HG03095 (cell line): ENCODE results near the gene LPAR1.
A peak's percentile ranks its signal among the peaks of the same experiment; 100 is the strongest.
"Not testable (repeated sequence)": the region's sequence is repeated elsewhere in the genome, so short reads cannot be mapped to it uniquely, and the experiment has no call there.

ENCODE experiments used
- ATAC-seq: cut with Tn5 transposase; IDR thresholded peaks from one replicate; pipeline ENCODE4 v1.9.1; 2021; ENCODE audit warnings: moderate library complexity; ENCODE audit not compliant: unreplicated experiment

The LPAR1 gene

DNA sequence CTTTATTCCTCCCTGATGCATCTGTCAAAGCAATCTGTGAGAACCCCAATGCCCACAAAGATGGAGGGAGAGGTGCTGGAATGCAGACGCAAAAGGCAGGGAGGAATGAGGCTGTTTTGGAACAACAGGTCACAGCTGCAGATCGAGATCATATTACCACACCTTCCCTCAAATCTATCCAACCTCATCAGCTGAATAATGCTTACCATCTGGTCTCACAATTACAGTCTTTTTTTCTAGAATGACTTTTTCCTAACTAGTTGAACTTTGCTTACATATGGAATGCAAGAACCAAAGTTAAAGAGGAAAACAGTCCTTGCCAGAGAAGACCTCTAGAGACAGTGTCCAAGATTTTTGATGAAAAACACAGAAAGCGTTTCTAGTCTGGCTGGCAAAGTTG lies 158.1 kb downstream of the LPAR1 start:
- no peak for ATAC-seq

DNA sequence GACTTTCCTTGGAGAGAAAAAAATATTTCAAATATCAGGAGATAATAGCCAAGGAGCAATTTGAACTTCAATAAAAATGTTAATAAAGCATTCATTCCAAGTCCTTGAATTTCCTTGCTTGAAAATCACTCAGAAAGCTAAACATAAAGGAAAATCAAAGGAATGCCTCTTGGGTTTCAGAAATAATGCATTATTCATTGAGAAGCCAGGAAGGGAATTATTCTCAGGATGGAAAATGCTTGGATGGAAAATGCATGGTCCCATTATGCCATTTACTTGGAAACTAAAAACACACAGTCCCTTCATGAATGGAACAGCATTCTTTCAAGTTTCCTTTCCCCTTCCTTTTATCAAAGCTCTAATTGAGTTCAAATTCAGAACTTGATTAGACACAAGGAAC lies 160.9 kb downstream of the LPAR1 start:
- no peak for ATAC-seq

DNA sequence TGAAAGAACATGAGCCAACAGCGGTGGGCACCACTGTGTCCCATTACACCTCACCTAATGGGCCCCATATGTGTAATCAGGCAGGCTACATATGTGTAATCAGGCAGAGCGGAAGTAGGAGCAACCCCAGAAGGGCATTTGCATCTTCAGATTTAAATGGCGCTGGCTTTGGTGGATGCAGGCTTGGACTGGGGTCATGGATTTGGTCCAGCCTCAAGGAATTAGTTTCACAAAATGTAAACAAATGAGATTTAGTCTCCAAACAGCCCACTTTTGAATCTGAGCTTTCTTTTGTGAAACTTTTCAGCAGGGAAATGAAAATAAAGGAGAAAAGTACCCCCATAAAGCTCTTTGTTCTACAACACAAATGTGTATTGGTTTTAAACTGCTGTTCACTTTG lies 161.3 kb downstream of the LPAR1 start:
- ATAC-seq, result no peak

DNA sequence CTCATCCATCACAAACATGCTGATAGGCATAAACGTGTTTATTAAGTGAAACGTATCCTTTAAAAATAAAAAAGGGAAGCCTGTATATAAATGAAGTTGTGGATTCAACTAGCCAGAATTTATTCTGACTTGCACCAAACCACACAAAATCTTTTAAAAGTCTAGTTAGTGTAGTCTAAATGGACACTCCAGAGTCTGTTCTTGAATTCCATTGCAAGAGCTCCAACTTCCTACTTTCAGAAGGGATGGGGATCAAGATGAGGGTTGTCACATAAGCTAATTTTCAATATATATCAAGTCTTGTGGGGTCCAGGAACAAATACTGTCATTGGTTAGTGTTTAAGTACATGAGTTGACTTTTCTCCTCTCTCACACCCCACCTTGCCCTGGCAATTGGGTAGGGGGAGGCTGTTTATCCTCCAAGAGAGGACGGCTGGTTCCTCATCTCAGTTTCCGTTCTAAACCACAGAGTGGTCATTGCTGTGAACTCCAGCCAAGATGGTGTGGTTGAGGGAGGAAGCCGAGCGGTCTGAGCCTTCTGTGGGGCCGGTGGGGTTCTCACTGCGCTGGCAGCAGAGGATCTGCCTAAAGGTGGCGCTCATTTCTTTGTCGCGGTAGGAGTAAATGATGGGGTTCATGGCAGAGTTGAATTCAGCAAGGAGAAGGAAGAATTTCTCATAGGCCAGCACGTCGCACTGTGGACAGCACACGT lies 163.2 kb downstream of the LPAR1 start:
- ATAC-seq, result peak; percentile 72

DNA sequence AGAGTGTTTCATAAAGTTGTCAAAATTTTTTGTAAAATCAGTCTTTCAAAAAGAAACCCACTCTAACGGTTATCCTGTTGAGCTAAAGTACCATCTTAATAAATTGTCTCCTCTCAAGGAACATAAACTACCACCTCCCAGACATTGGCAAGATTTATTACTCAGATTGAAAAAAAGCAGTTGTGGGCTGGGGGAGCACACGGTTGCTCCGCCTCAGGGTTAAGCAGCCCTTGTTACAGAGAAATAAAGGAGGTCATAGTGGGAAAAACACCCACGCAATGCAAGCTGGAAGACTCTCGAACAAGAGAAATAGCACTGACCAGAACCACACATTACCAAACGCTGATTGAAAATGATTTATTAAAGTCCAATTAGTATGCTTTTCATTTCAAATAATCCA lies 165.3 kb downstream of the LPAR1 start:
- no peak for ATAC-seq

DNA sequence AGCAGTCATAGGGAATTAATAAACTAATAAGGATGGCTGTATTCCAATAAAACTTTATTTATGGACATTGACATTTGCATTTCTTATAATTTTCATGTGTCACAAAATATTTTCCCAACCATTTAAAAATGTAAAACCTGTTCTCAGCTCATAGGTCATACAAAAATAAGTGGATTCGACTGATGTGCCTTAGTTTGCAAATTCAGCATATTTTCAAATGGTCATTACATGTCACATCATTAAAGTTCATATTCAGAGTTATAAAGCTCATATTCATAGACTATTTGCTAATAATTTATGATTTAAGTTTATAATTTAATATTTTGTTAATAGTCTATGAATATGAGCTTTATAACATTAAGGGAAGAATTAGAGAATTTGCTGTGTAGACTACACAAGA lies 166.5 kb downstream of the LPAR1 start:
- ATAC-seq, result no peak

DNA sequence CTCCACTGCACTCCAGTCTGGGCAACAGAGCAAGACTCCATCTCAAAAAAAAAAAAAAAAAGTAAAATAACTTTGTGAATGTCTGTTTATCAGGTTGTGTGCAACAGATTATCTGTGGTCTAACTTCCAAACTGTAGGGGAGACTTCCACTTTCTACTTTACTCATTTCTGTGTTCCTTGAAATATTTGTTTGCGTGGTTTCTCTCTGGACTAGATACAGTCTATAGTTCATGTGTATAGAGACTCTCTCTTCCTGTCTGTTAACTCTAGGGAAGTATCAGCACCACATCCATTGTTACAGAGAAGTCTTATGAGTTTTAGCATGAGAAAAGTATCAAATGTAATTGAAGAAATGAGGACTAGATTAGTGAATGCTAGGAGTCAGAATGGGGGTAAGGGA lies 168.3 kb downstream of the LPAR1 start:
- no peak for ATAC-seq

DNA sequence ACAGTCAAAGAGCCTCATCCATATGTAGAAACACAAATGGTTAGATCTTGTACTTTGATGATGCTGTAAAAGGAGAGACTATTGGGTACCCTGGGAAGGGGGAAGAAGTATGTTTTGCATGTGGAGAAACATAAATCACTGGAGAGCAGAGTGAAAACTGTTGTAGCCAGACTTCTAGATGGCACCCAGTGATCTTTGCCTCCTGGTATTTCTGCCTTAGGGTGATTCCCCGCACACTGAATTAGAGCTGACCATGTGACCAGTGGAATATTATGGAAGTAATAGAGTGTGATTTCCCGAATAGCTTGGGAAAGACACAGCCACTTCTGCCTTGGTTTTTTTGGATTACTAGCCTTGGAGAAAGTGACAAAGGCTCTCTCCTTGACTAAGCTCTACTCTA lies 174.3 kb downstream of the LPAR1 start:
- no peak for ATAC-seq

DNA sequence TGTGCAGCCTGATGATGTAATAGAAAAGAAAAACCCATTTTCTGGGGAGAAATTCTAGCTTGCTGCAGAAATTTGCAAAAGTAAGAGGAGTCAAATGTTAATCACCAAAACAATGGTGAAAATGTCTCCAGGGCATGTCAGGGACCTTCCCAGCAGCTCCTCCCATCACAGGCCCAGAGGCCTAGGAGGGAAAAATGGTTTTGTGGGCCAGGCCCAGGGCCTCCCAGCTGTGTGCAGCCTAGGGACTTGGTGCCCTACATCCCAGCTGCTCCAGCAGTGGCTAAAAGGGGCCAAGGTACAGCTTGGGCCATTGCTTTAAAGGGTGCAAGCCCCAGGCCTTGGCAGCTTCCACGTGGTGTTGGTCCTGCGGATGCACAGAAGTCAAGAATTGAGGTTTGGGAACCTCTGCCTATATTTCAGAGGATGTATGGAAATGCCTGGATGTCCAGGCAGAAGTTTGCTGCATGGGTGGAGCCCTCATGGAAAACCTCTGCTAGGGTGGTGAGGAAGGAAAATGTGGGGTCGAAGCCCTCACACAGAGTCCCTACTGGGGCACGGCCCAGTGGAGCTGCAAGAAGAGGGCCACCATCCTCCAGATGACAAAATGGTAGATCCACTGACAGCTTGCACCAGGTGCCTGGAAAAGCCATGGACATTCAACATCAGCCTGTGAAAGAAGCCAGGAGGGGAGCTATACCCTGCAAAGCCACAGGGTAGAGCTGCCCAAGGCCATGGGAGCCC lies 176.7 kb downstream of the LPAR1 start:
- ATAC-seq, result not testable (repeated sequence)

DNA sequence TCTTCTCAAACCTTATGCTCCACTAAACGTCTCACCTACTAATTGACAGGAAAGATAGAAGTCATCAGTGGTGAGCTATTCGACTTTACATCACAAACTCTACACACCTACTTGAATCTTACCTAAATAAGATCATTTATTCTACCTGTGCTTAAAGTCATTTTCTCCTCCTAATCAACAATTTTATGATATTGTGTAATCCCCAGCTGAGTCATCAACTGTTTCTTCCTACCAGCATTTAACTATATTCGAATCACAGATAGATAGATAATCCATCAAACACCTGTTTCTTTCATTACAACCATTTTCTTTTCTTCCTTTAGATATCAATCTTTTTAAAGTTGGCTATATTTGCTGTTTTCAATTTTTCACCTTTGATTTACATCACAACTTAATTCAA lies 181.5 kb downstream of the LPAR1 start:
- no peak for ATAC-seq

DNA sequence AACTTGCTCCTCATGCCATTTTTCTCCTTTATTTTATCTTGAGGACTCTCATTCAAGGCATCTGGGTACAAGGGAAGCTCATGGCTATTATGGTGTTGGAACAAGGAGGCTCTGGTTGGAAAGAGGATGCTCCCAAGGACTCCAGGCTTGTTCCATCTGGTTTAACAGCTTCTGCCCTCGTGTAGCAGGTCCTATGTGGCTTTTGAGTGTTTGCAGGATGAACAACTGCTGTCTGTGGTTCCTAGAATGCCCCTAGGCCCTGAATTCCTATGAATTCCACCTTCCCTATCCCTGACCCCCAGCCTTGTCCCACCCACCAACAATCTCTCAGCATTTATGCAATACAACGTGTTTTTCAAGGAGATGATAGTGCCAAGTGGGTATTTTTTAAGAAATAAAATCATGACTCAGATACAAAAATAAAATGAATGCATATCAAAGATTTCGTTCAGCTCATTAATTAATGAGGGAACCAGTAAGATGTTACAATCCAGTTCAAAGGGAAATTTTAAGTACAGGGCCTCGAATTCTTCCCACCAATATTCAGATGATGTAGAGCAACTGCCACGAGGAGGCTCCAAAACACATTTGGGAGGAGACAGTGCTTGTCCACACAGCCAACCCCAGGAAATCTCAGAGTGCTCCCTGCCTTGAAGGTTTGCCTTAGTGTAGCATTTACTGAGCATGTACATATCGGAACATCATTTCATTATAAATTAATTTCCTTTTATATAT lies 187.7 kb downstream of the LPAR1 start:
- ATAC-seq, result no peak

DNA sequence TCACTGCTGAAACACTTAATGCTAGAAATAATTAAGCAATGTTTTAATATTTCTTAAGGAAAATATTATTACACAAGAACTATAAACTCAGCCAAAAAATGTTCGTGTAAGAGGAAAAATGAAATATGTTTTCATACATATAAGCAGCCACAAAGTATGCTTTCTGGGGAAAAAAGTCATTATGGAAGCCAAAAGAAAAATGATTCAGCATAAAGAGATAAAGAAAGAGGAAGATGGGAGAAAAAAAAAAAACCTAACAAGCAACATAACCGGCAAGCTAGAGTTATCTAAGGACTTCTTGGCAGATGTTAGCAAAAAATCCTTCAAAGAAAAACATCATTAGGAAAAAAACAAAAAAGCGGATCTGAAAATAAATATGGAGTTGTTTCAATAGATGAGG lies 190.6 kb downstream of the LPAR1 start:
- ATAC-seq, result no peak

DNA sequence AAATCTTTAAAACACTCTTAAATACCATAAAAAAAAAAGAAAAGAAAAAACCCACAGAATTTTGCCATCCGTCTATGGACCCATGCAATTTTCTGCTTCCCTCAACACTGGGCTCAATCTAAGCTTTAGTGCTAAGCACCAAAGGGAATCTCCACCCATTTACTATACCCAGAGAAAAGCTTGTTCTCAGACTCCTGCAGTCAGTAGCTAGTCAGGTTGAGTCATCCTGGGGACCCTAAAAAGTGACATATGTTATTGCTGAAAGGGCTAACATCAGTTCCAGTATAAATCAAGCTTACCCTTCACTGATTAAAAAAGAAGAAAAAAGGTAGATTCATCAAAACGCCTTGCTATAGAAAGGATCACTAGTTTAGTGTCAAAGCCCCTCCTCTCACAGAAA lies 192.1 kb downstream of the LPAR1 start:
- ATAC-seq, result no peak

DNA sequence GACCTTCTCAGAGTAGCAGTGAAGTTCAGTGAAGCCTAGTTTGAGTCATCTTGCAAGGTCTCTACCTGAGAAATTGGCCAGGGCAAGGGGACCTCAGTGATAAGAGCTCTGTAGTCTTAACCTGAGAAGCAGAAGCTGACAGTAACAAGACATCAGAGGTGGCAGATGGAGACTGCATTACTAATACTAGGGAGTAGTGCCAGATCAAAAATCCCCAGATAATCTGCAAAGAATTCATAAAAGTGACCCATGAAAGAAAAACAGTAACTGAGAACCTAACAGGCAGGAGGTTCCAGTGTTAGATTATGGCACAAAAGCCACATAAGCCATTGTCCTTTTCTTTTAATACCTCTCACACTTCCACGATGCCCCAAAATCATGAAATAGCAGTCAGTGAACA lies 194.1 kb downstream of the LPAR1 start:
- no peak for ATAC-seq

DNA sequence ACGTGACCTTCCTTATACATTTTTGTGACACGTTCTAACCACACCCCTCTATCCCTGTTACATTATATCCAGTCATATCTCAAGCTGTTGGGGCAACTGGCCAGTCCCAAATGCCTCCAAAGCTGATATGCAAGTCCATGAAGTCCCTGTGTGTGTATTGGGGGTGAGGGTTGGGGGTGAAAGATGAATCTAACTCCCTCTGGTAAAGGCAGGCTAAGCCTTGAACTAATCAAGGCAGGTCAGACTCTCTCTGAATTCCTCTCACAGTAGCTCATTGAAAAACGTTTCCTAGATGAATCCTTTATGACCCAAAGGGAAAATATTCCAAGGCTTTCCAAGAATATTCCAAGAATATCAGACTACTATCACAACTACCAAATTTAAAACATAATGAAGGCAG lies 195.3 kb downstream of the LPAR1 start:
- no peak for ATAC-seq

DNA sequence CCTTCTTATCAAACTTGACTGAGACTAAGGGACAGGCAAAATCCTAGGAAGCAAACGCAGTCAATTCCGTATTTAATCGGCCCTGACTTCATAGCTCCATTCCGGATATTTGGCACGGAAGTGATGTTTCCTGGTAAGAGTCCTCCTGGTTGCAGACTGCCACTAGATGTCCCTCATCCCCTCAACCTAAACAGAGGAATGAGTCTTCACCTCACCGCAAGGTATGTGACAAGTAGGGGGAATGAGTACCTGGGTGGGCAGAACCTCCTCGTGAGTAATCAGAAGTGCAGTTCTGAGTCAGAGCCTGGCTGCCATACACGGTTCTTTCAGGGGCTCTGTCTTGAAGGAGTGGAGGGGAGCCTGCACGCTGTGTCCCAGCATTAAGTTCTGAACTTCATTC lies 196.1 kb downstream of the LPAR1 start:
- no peak for ATAC-seq

DNA sequence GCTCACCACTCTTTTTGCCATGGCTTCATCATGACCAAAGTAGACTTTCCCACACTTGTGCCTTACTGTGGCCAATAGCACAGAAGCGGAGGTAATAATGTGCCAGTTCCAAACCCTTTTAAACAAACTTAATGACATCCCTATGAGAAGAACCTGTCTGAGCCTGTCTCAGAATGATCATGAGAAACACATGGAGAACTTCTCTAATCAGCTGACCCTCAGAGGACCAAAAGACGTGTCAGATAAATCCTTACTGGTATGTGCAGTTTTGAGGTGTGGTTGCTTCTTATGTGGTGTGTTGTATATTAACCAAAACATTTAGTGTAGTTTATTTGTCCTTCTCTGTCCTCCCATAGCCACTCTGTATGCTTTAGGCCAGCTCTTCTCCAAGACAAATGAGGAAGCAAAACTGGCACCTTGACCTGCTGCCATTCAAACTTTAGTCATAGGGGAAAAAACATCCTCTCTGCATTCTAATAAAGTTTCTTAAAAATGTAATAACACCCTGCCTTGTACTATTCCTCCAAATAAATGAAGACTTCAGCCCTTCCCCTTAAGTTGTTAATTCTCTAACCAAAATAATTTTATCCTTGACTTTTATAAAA lies 200.8 kb downstream of the LPAR1 start:
- ATAC-seq, result no peak

DNA sequence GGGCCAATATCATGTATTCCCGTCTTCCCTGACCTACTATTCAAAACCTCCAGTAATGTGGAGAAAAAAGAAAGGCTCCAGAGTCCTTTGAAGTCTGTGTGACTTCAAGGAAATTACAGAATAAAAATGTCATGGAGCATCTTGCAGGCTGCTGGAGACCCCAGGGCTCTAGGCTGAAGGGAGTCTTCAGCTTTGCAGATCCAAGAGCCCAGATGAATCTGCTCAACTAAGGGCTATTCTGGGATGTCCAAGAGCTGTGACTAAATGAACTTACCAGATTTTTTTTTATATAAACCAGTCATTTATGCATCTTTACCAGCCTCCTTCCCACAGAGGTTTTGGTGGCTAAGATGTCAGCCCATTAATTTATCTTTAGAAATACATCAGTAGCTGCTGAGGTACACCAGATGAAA lies 202.4 kb downstream of the LPAR1 start:
- no peak for ATAC-seq

DNA sequence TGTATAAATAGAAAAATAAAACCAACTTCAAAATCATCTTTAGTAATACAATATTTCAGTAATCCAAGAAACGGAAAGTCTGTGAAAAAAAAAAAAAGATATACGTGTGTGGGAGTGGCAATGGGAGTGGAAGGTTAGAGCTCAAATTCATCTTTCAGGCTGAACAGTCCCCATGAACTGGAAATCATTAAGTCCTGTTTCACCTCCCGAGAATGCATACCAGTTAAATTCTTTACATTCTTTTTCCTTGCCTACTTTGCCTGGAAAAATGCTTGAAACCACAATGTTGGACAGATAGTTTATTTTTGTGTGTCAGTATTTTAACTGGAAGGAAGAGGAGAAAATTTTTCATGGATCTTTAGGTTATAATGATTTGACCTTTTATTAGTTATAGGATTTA lies 202.9 kb downstream of the LPAR1 start:
- ATAC-seq, result no peak

DNA sequence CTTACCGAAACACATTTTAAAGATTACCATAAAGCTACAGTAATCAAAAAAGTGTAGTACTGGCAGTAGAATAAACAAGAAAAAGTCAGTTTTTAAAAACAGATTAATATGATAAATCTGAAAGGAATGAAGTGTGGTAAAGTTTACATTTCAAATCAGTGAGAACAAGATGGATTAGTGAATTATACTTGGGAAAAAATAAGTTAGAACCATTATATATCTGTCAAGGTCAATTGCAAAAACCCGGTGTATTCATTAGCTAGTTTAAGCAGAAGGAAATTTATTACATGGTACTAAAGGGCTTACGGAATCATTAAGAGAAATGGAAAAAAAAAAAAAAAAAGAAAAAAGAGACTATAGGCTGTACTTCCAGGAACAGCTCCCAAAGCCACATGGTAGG lies 205.3 kb downstream of the LPAR1 start:
- ATAC-seq, result no peak

DNA sequence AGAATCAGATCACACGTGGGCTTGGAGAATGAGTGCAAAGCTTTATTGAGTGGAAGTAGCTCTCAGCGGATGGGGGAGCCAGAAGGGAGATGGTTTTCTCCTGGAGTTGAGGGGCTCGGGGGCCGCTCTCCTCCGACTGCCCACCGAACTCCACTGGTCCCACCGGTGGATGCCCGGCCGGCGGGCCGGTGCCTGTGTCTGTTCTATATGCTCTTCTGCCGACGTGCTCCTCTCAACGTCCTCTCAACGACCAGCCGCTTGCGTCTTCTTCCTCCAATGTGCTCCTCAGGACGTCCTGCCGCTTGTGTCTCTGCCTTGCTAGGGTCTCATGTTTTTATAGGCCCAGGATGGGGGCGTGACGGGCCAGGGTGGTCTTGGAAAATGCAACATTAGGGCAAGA lies 207.8 kb downstream of the LPAR1 start:
- no peak for ATAC-seq

DNA sequence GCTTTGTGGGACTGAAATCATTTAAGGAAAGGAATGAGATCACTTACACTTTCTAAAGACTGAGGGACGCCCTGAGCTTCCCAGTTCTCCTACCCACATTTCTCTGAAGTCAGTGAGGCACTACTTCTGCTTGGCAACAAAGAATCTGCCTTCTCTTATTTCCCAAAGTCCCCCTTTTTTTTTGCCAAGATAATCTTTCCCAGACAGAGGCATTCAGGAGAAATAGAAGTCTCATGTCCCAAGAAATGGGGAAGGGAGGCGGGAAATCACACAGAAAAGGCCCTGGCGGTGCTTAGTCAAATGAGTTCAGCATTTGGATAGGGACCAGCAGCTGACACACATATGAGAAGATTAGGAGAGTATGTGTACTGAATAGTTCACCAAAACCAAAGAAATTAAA lies 210.0 kb downstream of the LPAR1 start:
- ATAC-seq, result no peak
